RPMI7951 (cell line): ENCODE results near the gene C1QTNF9. TPM values are rescaled to one million over a fixed set of nuclear protein-coding genes. Genes with fewer than 3 reads are reported as not detected.
"Not testable (repeated sequence)": the region's sequence is repeated elsewhere in the genome, so short reads cannot be mapped to it uniquely, and the experiment has no call there.

ENCODE experiments used
- DNase-seq: peaks from one replicate; pipeline ENCODE4 v3.0.0-alpha.2; 2012; ENCODE audit warnings: low read depth
- total RNA-seq: library from RNA; depleted of rRNA; stranded (reverse); fragments of >200 nt; shearing (Covaris generic); gene quantifications from 2 replicates; pipeline ENCODE4 v1.2.3, GENCODE V29; 2014

C1QTNF9 gene
- total RNA-seq, 1 experiment from 2014 or later: not detected

DNA sequence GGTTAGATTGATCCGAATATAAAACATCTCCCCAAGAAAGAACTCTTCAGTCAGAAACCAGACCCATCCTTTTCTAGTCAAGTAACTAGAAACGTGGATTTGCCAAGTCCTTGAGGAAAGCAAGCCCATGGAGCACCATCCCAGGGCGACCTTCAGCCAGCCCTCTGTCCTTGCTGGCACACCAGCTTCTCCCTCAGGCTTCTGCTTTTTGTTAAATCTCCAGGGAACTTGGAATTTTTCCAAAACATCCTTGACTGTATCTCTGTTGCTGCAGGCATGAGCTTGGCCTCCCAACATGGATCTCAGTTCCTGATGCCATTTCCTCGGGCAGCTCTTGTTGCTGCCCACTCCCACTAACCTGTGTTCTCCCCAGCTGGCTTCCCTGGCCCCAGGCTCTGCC lies 27.1 kb upstream of the C1QTNF9 start:
- DNase-seq: no peak

DNA sequence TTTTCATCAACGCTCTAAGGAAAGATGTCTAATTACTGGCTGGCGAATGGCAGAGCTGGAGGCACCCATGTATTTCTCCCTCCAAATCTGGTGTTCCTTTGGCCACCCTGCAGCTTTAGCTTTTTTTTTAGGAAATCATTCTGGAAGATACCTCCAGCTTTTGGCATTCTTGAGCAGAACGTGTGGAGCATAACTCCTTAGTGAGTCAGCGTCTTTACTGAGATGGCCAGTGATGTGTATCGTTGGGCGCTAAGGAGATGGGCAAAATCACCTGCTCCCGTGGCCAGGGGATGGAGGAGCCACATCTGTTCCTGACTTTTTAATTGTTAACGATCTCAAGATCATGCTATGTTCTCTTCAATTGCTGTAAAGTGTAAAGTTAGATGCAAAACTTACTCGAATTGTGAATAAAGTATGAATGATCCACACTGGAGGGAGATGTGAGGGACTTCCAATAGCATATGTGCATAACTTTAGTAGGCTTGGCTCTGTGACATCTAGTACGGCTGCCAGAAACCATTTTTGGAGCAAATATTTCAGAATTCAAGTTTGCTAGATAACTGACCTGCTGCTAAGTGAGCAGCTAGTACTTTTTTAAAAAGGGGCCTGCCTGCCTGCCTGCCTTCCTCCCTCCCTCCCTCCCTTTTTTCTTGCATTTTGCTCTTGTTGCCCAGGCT lies 24.4 kb upstream of the C1QTNF9 start:
- no peak for DNase-seq

DNA sequence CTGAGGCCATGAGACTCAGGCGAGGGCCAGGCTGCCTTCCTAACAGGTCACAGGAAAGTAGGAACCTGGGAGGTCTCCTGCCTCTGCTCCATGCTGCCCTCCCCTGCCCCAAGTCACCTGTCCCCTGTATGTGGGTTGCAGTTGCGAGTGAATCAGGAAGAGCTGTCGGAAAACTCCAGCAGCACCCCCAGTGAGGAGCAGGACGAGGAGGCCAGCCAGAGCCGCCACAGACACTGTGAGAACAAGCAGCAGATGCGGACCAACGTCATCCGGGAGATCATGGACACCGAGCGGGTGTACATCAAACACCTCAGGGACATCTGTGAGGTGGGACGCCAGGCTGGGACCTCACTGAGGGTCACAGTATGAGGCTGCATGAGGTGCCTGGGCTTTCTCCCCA lies 22.8 kb upstream of the C1QTNF9 start:
- no peak for DNase-seq

DNA sequence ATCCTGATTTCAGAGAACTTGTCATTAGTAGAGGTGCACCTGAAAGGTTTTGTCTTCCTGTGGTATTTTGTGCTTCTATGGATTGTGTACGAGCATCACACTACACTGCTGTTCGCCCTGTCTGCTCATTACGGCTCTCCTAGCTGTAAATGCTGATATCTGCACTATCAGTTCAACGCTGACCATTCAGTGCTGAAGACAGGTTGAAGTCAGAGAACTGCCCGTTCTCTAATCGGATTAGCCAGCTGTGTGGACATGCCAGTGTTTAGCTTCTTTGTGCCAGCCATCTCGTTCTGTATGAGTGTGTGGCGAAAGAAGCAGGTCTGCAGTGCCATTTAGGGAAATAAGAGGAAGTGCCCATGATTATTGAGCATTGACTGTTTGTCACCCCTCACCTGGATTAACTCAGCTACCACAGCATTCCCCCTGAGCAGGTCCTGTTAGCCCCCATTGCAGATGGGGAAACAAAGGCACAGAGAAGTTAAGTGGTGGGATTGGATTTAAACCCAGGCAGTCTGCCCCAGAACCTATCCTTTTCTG lies 21.6 kb upstream of the C1QTNF9 start:
- DNase-seq: no peak

DNA sequence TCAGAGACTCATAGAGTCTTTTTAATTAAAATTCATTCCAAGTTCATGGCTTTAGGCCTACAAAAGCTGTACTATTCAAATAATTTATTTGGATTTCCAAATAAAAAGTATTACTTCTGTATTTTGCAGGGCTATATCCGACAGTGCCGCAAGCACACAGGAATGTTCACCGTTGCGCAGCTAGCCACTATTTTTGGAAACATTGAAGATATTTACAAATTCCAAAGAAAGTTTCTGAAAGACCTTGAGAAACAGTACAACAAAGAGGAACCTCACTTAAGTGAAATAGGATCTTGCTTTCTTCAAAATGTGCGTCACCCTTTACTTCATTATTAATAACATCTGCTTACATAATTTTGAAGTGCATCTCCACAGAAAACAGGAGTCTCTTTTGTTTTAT lies 20.5 kb upstream of the C1QTNF9 start:
- no peak for DNase-seq

DNA sequence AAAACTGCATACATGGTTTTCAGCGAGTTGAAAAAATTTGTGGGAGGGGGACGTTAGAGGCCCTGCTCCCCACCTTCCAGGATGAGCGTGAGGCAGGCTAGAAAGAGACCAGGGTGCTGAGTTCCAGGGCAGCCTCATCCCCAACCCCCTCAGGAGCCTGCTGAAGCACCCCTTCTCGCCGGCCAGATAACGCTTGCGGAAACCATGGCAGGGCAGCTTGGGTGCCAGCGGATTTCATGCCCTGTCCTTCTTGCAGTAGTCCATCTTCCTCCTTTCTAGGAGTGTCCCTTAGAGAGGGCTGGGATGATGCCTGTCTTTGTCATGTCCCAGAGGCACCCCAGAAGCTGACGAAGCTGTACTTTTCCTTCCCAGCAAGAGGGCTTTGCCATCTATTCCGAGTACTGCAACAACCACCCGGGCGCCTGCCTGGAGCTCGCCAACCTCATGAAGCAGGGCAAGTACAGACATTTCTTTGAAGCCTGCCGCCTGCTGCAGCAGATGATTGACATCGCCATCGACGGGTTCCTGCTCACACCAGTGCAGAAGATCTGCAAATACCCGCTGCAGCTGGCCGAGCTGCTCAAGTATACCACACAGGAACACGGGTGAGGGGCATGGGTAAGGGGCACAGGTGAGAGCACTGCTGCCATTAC lies 19.0 kb upstream of the C1QTNF9 start:
- DNase-seq: no peak

DNA sequence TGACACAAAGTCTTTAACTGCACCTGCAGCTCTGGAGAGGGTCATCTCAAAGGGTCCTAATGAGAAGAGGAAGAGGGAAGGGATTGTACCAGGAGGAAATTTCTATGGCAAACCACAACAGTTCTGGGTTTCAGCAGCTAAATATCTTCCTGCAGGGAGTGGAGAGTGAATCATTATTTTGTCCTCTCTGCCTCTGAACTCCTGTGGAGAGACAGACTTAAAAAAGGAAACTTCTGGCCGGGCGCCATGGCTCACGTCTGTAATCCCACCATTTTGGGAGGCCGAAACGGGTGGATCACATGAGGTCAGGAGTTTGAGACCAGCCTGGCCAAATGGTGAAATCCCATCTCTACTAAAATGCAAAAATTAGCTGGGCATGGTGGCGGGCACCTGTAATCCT lies 16.9 kb upstream of the C1QTNF9 start:
- DNase-seq: no peak

DNA sequence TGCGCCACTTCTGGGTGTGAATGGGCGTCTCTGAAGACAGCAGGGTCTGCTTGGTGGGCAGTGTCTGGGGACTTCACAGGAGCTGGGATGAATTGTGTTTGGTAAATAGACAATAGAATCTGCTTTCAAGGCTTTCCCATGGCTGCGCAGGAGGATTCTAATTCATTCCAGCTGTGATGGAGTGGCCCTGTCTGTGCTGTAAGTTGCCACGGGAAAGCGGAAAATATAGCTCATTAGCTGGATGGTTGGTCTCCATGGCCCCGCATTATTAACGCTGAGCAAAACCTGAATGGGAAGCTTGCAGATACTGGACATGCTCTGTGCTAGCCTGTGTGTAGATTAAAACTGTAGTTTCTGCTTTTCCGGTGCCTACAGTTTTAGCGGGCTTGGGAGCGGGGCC lies 15.6 kb upstream of the C1QTNF9 start:
- no peak for DNase-seq

DNA sequence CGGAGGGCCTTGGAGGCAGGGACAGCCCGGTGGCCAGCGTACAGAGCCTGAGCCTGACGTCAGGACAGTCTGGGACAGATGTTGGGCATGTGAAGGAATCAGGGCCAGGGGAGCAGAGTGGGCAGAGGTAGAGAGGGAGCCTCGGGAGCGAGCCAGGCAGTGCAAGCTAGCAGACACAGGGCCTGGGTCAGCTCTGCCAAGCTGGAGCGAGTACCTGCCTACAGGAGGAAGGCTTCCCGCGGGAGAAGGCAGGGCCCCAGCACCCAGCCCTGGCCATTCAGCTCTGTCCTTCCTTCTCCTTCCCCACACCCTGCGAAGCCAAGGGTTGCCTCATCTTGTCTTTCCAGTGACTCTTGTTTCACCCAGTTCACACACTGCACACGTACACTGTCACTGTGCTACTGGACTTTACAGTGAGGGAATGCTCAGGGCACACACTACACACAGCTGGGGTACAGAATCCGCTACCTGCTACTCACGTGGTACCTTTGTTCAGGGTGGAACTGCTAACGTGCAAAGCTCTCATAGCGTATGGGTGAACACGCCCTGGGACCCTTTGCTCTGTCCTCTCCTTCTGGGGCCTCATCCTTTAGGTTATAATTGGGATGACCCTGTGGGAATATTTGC lies 9.8 kb upstream of the C1QTNF9 start:
- no peak for DNase-seq

DNA sequence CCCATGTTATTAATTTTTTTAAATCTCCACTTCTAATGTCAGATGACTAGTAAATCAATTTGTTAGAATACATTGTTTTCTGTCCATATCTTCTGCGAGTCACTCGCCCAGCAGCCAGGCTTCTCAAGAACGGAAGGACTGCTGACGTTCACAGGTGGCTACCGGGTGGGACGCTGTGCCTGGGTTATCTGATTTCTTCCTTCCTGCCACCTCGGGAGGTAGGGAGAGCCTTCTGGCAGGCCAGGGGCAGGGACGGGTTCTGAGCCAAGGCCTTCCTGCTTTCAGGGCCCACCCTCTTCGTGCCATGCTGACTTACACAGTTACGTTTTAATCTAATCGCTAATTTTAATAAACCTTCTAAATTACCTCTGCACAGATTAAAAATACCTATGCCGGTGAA lies 7.9 kb upstream of the C1QTNF9 start:
- no peak for DNase-seq

DNA sequence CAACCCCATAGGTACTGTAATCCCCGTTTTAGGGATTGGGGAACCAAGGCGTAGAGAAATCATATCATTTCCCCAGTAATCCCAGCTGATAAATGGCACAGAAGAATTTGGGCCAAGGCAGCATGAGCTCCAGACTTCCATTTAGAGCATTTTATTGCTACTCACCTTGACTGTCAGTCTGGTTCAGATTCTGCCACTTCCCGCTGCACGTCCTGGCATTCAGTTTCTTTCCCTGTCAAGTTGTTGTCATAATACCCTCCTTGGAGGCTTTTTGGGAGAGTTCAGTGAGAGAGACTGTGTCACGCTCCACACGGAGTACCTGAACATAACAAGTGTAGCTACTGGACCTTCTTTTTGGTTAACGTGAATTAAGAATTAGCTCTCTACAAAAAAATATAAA lies 7.5 kb upstream of the C1QTNF9 start:
- no peak for DNase-seq

DNA sequence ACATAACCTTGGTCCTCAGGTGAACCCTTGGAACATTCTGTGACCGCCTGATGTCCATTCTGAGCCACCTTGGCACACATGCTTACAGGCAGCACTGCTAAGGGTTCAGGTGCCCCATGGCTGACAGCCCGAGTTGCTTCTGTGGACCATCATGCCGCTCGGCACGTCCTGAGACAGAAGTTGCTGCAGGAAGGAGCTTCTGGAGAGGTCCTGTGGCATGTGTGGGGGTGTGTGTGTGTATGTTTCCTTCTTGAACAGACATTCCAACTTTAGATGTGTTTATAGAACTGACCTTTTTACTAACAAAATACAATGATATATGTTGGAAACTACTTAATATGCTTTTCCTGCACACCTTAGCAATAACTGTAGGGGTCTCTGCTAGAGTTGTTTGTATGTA lies 4.8 kb upstream of the C1QTNF9 start:
- no peak for DNase-seq

DNA sequence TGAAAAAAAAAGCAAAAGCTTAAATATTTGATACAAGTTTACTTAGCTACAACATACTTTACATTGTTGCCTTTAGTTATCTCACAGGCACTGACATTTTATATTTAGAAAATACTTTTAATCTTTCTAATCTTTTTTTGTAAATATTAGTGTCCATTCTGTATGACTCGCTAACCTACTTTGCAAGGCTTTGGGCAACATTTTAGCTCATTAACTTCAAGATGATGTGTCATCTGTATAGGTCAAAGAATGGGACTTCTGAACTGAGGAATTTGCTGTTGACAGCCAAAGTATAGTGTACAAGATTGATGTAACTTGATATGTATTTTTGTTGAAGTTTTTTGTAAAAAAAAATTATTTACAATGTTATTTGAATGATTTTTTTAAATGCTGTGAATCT lies 2.7 kb upstream of the C1QTNF9 start:
- DNase-seq: peak; percentile 6

DNA sequence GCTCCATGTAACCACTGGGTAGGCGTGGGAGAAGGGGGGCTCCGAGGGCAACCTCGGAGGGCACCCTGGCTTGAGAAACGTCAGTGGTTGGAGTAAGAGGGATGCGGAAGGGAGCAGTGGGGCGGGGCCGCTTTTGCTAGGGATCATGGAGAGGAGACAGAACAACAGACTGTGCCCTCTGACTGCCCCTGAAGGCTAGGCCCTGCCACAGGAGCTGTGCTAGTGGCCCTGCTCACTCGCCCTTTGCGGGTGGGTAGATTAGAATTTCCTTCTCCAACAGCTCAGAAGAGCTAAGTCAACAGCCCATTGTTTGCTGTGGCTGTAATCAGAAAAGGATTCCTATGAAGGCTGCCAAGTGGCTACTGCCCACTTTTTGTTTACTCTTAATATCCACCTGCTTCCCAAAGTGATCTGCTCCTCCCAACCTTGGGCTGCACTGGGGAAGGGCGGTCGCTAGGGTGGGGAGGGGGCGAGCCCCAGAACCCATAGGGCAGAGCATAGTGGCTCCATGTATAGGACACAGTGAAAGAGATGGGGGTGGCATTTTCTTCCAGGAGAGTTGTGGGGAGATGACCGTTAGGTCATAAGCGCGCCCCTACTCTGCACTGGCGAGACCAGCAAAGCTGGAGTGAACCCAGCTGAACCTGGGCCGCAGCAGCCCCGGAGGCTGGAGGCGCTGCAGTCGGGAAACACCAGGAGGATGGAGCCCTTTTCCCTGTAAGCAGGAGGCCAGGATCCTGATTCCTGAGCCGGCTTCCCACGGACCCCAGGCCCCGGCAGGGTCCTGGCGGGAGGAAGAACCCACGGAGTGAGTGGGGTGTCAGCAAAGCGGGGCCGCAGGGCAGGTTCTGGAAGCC lies 1.9 kb upstream of the C1QTNF9 start:
- no peak for DNase-seq

DNA sequence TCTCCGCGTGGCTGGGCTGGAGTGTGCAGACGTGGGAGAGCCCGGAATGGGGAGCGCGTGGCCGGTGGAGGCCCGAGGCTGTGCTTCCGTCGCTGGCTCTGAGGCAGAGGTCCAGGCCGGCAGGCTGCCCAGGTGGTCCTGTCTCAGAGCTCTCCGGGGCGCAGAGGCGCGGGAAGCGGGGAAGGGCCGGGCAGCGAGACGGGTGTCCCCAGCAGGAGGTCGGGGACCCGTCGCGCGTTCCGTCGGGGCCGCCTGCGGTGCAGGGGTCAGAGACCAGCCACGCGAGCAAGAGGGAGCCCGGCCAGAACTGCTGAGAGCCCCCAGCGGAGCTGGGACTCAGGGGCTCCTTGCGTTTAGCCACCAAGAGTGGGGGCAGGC lies 1.3 kb upstream of the C1QTNF9 start:
- DNase-seq: no peak

DNA sequence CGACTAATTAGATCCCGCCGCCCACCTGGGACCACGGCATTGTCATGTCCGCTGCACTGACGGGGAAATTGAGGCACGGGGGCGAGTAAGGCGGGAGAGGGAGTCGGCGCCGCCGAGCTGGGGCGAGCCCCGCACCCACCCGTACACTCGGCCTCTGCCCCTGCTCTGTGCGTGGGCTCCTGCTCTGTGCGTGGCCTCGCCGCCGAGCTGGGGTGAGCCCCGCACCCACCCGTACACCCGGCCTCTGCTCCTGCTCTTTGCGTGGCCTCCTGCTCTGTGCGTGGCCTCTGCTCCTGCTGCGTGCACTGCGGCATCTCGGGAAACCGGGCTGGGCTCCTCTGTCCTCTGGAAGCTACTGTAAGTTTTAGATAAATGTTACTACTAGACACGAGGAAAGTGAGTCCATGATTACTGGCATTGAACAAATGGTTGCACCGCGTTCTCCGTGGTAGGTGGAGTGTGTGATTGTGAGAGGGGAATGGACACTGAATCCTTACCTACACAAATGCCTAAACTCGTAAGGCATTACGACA lies 826 bp upstream of the C1QTNF9 start:
- no peak for DNase-seq

DNA sequence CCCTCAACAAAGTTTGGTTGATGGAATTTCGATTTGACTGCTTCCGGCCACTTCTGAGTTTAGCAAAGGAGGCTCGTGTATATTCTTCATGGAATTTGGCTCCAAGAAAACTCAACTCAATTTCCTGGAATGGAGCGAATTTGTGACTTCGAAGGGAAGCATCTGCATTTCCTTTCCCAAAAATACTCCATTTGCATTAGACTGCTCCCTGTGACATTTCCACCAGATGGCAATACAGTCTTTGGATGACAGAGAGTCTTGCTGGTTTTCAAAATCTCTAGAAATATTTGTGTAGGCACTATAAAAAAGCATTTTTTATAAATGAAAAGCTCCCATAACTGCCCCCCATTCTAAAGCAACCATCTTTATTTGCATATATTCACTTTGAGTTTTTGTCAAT lies 4.1 kb downstream of the C1QTNF9 start:
- peak; percentile 7 for DNase-seq

DNA sequence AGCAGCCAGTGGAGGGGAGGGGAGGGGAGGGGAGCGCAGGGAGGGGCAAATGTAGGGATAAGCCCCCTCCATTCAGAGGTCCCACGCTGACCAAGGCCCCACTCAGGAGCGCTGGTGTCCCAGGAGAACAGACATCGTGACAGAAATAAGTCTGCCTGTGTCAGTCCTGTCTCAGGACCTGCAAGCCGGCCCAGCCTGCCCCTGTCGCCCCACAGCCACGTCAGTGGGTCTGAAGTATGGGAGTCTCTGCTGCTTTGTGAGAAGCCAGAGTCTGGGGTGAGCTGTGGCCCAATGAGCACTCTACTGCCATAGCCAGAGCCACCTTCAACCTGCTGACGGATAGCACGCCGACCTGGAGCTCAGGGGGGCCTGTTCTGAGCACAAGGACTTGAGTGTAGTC lies 8.5 kb downstream of the C1QTNF9 start:
- DNase-seq: not testable (repeated sequence)

DNA sequence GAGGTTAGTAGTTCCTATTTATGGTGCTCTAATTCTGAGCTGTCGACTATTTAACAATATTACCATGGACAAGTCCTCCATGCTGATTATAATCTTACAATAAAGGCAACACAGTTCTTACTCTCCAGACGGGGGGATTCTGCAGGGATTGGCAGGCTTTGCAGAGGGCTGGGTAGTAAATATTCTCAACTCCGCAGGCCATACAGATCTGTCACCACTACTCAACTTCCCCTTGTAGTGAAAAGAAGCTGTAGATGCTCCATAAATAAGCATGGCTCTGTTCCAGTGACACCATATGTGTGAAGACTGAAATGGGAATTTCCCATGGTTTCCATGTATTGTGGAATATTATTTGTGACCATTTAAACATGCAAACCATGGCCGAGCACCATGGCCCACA lies 9.5 kb downstream of the C1QTNF9 start:
- not testable (repeated sequence) for DNase-seq

DNA sequence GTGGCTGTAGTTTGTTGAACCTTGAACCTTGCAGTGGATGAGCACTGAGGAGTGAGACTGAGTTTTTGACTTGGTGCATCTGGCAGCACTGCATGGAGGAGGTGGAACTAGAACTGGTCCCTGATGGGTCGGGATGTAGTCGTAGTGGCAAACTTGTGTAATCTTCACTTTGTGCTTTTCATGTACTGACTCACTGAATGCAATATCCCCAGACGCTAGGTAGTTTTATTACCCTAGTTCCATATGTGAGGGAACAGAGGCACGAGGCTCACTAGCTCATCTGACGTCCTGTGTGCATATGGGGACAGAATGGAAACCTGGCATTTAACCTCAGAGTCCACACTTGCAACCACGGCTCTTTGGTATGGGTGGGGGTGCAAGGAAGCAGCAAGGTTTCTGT lies 10.3 kb downstream of the C1QTNF9 start:
- not testable (repeated sequence) for DNase-seq

DNA sequence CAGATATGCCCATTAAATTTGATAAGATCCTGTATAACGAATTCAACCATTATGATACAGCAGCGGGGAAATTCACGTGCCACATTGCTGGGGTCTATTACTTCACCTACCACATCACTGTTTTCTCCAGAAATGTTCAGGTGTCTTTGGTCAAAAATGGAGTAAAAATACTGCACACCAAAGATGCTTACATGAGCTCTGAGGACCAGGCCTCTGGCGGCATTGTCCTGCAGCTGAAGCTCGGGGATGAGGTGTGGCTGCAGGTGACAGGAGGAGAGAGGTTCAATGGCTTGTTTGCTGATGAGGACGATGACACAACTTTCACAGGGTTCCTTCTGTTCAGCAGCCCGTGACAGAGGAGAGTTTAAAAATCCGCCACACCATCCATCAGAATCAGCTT lies 12.0 kb downstream of the C1QTNF9 start:
- not testable (repeated sequence) for DNase-seq

DNA sequence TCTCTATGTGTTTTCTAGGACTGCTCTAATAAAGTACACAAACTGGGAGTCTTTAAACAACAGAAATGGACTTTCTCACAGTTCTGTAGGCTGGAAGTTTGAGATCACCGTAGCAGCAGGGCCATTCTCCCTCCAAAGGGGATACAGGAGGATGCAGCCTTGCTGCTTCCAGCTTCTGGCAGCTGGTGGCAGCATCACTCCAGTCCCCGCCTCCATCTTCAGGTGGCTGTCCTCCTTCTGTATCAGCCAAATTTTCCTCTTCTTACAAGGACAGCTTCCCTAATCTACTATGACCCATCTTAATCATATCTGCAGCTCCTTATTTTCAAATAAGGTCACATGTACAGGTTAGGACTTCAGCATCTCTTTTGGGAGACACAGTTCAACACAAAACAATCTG lies 13.1 kb downstream of the C1QTNF9 start:
- DNase-seq: not testable (repeated sequence)
